Heart left ventricle (tissue), 16 donors: ENCODE results near the gene LSS. TPM values are rescaled to one million over a fixed set of nuclear protein-coding genes. Genes with fewer than 3 reads are reported as not detected.

Experiments used
- ATAC-seq, 4 donors: fragments of 200-7000 bp; cut with Tn5 transposase; one replicate each; pipeline ENCODE4 v1.9.1; 2020 to 2022; ENCODE audit warnings: moderate library complexity in 4 of 4, mild to moderate bottlenecking in 3 of 4, moderate number of reproducible peaks in 1 of 4
- DNase-seq, 5 donors: peaks; one replicate each; pipeline ENCODE4 v3.0.0-alpha.2; 2020
- H3K27ac ChIP-seq, 12 donors: fragments of 200-600 bp; sonication (generic) in 4 of 12; one replicate each; pipeline versions ENCODE4 v1.5.0 to v1.8.0; 2016 to 2022; ENCODE audit warnings: mild to moderate bottlenecking in 2 of 12
- H3K27me3 ChIP-seq, 9 donors: fragments of 200-600 bp; sonication (generic) in 2 of 9; one replicate each; pipeline versions ENCODE4 v1.5.1 to v1.8.0; 2016 to 2022; ENCODE audit warnings: mild to moderate bottlenecking in 3 of 9
- H3K36me3 ChIP-seq, 9 donors: fragments of 200-600 bp; sonication (generic) in 2 of 9; one replicate each; pipeline versions ENCODE4 v1.5.0 to v1.8.0; 2018 to 2022; ENCODE audit warnings: mild to moderate bottlenecking in 2 of 9
- H3K4me1 ChIP-seq, 12 donors: fragments of 200-600 bp; sonication (generic) in 4 of 12; one replicate each; pipeline versions ENCODE4 v1.5.0 to v1.8.0; 2016 to 2022; ENCODE audit warnings: mild to moderate bottlenecking in 3 of 12
- H3K4me3 ChIP-seq, 12 donors: fragments of 200-600 bp; sonication (generic) in 4 of 12; one replicate each; pipeline versions ENCODE4 v1.5.0 to v1.8.0; 2017 to 2022; ENCODE audit warnings: mild to moderate bottlenecking in 9 of 12, moderate library complexity in 4 of 12
- H3K9me3 ChIP-seq, 12 donors: fragments of 200-600 bp; sonication (generic) in 4 of 12; one replicate each; pipeline versions ENCODE4 v1.5.0 to v1.8.0; 2016 to 2022; ENCODE audit warnings: mild to moderate bottlenecking in 1 of 12
- POLR2A ChIP-seq, 2 donors: fragments of 450-650 bp; IDR thresholded peaks; one replicate each; pipeline ENCODE4 v1.6.1; 2017; ENCODE audit warnings: antibody characterized with exemption in 2 of 2, mild to moderate bottlenecking in 2 of 2, moderate library complexity in 2 of 2
- WGBS, 4 donors: extraction: QIAGEN DNeasy Blood & Tissue Kit in 2 of 4; methylation state at CpG; one replicate each; pipeline versions ENCODE4 v1.1.5 to v1.1.7; 2013 to 2018; 5-methylcytosine and 5-hydroxymethylcytosine counted together
- intact Hi-C, 10 donors: fragments of 100-400 bp; cut with DNase I; formaldehyde crosslinking; loops; one replicate each; pipeline versions ENCODE4 v1.11.1 to v1.14.2; 2022
- polyA plus RNA-seq, 2 donors: library from polyadenylated mRNA; stranded (reverse); fragments of 200-250 nt; gene quantifications; one replicate each; pipeline ENCODE4 v1.2.3, GENCODE V29; 2013
- total RNA-seq, 9 donors: library from RNA; depleted of rRNA in 2 of 9; stranded (reverse); fragments of >200 nt in 2 of 9; fragmentation: NEBNext Ultra II Directional in 3 of 9; extraction: Animal tissue kit (Norgen Biotek cat#: 25700) in 3 of 9; gene quantifications; one replicate each; pipeline versions ENCODE4 v1.1.0 to v1.2.4, GENCODE V29; 2016 to 2023
- TF ChIP-seq, protein P1 (sequence below), 12 donors: fragments of 200-600 bp; sonication (generic) in 4 of 12; IDR thresholded peaks; one replicate each; pipeline versions ENCODE4 v1.5.0 to v1.8.0; 2018 to 2022; ENCODE audit warnings: antibody characterized with exemption in 12 of 12, mild to moderate bottlenecking in 5 of 12
- donor health status: ischemic (EF 13 %, LVEDD 7.1; RV severe dilation, severe dysfunction).
- donor health status: healthy with polysubstance abuse.
- donor health status: DM: no; HTN: yes; CAD: no.
- donor health status: DM: no; HTN: no; CAD: no.
- donor health status: ischemic (EF 25% LVEDD 6.9; RV normal size, moderate dysfunction).
- donor health status: ischemic (EF 25% LVEDD 5.7; RV mildly dilated, moderate dysfunction).
- donor health status: healthy.
- donor health status: DM: yes; HTN: yes; CAD: no.
- donor health status: ischemic (EF 35%, LVEDD 5.7; RV mildly dilated, moderate dysfunction).
- donor health status: nonischemic (EF 11% LVEDD 7.7; RV severe dilation, severe dysfunction).
- donor health status: DM: yes; HTN: yes; CAD: no.
- donor health status: PGD.
- donor health status: ischemic (EF 29% LVEDD 5.4; RV normal size, mild dysfunction).
- donor health status: nonischemic (EF 23%, LVEDD 6.1; RV moderate dilation, normal function).

The LSS gene
- total and polyA plus RNA-seq, 11 donors = 25.1 to 65.5 (median 40.7) TPM

- H3K36me3 ChIP-seq = peaks cover 0 to 99% (median 94%) of the 10 kb centered on the region in 9 donors
- no peaks in the 10 kb centered on the region for H3K4me1 ChIP-seq
- H3K9me3 ChIP-seq = no peaks in the 10 kb centered on the region
- intact Hi-C loops = loop anchor here in 1 of 10 donors (10.0 kb wide), 1 partner anchor 87 kb away; the partner anchor contains the start of genes C21orf58 and PCNT
- no peak overlapping the region for H3K4me3 ChIP-seq
- no peak overlapping the region for H3K27ac ChIP-seq
- ATAC-seq (no peak), DNase-seq (no peak)
- TF ChIP-seq POLR2A (IDR thresholded peaks at IDR 0.05) = no peak
- TF ChIP-seq, protein P1, sequence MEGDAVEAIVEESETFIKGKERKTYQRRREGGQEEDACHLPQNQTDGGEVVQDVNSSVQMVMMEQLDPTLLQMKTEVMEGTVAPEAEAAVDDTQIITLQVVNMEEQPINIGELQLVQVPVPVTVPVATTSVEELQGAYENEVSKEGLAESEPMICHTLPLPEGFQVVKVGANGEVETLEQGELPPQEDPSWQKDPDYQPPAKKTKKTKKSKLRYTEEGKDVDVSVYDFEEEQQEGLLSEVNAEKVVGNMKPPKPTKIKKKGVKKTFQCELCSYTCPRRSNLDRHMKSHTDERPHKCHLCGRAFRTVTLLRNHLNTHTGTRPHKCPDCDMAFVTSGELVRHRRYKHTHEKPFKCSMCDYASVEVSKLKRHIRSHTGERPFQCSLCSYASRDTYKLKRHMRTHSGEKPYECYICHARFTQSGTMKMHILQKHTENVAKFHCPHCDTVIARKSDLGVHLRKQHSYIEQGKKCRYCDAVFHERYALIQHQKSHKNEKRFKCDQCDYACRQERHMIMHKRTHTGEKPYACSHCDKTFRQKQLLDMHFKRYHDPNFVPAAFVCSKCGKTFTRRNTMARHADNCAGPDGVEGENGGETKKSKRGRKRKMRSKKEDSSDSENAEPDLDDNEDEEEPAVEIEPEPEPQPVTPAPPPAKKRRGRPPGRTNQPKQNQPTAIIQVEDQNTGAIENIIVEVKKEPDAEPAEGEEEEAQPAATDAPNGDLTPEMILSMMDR (IDR thresholded peaks at IDR 0.05) = no peak
- 92 to 99% (median 94%) methylated on average over 5 of the region's 5 CpGs for WGBS, 4 donors
- H3K27me3 ChIP-seq = no peaks in the 10 kb centered on the region
Observed at GRCh38 chr21:46237474-46237873, 8.9 kb upstream of the LSS start.

- no peaks in the 10 kb centered on the region for H3K9me3 ChIP-seq
- no peak for TF ChIP-seq POLR2A (IDR thresholded peaks at IDR 0.05)
- TF ChIP-seq, protein P1 (IDR thresholded peaks at IDR 0.05) = no peak
- WGBS, 4 donors = 48 to 77% (median 52%) methylated on average over 5 of the region's 5 CpGs
- peaks cover 0 to 75% (median 67%) of the 10 kb centered on the region in 9 donors for H3K36me3 ChIP-seq
- ATAC-seq = no peak
- peaks cover 0 to 9% (median 2%) of the 10 kb centered on the region in 12 donors for H3K4me1 ChIP-seq
- H3K27ac ChIP-seq = no peak overlapping the region
- H3K4me3 ChIP-seq = no peak overlapping the region
- no peaks in the 10 kb centered on the region for H3K27me3 ChIP-seq
- intact Hi-C loops = loop anchor here in 1 of 10 donors (10.0 kb wide), 1 partner anchor 90 kb away; the partner anchor contains the start of genes C21orf58 and PCNT
- DNase-seq = peak in 1 of 5 donors; percentile 32
Observed at GRCh38 chr21:46234436-46234950, 5.9 kb upstream of the LSS start.

DNA sequence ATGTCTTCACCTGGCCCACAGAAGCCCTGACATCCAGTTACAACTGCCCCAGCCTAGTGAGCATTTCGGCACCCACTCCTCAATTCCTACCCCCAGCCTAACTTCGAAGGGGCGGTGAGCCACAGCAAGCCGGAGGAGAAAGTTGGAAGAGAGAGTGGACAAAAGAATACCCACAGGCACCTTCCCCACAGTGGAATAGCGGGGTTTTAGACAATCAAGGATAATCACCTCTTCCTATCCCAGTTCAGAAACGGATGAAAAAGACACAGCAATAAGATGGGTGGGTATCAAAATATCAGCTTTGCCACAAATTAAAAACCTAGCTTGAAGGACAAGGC is 1.3 kb upstream of the LSS start:
- H3K27me3 ChIP-seq = no peaks in the 10 kb centered on the region
- H3K27ac ChIP-seq = peak overlapping the region in 4 of 12 donors; percentile 64 to 91 (median 76)
- TF ChIP-seq POLR2A (IDR thresholded peaks at IDR 0.05) = no peak
- TF ChIP-seq, protein P1 (IDR thresholded peaks at IDR 0.05) = no peak
- H3K36me3 ChIP-seq = peaks cover 0 to 32% (median 24%) of the 10 kb centered on the region in 9 donors
- no peaks in the 10 kb centered on the region for H3K9me3 ChIP-seq
- peaks cover 0 to 38% (median 22%) of the 10 kb centered on the region in 12 donors for H3K4me1 ChIP-seq
- H3K4me3 ChIP-seq = peak overlapping the region in 10 of 12 donors; percentile 63 to 99 (median 95)
- intact Hi-C loops = loop anchor here in 8 of 10 donors (2.0 to 10.0 kb wide), 9 partner anchors 41 to 258 kb away; partner anchors contain the start of genes C21orf58 (in 2 of the 8), PCNT (in 2 of the 8) and FTCD (in 1 of the 8)
- DNase-seq (no peak), ATAC-seq (no peak)
- WGBS, 4 donors = 90 to 95% (median 91%) methylated on average over 6 of the region's 6 CpGs

DNA sequence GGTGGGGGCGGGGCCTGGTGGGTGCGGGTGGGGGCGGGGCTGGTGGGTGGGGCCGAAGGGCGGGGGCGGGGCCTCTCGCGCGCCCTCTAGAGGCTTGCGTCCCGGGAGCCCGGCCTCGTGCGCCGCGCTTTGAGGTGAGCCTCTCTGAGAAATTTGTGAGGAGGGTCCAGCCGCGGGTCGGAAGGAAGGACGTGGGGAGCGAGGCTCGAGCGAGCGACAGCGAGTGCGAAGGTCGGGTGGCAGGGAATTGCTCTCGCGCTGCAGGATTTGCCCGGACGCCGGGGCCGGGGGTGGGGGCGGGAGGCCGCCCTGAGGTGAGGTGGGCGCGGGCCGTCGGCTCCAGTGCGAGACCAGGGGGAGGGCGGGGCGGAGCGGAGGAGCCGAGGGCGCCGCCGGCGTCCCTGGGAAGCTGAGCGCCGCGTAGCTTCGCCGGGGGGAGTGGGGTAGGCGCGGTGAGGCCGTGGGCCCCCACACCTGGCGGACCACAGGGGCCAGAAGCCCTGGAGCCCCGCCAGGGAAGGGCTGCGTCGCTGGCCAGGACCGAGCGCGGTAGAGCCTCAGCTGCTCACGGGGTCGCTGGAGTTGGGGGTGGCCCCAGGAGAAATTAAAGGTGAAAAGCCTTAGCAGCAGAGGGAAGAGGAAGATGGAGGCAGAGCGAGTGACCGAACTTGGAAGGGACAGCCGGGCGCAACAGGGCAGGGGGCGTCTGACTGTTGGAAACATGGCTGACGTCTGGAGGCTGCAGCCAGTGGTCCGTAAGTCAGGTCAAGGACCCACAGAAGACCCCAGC is 754 bp upstream of the LSS start:
- Histone ChIP-seq H3K9me3 (no peaks in the 10 kb centered on the region), H3K27ac (peak overlapping the region in 10 of 12 donors; percentile 47 to 91 (median 66)), H3K4me1 (peaks cover 0 to 43% (median 23%) of the 10 kb centered on the region in 12 donors), H3K4me3 (peak overlapping the region; percentile 63 to 99 (median 92)), H3K36me3 (peaks cover 0 to 26% (median 18%) of the 10 kb centered on the region in 9 donors), H3K27me3 (no peaks in the 10 kb centered on the region)
- peak in 3 of 4 donors; percentile 17 to 54 (median 42) for ATAC-seq
- intact Hi-C loops = loop anchor here in 8 of 10 donors (2.0 to 10.0 kb wide), 8 partner anchors 41 to 257 kb away; partner anchors contain the start of genes C21orf58 (in 1 of the 8), FTCD (in 1 of the 8) and PCNT (in 1 of the 8)
- 3 to 10% (median 5%) methylated on average over 41 to 71 of the region's 72 CpGs for WGBS, 4 donors
- peak in 3 of 5 donors; percentile 37 to 80 (median 60) for DNase-seq
- TF ChIP-seq POLR2A (IDR thresholded peaks at IDR 0.05) = no peak
- TF ChIP-seq, protein P1 (IDR thresholded peaks at IDR 0.05) = peak; percentile 36 to 81 (median 59)
